ENCODE results near the gene PORCN. TPM values are rescaled to one million over a fixed set of nuclear protein-coding genes. Genes with fewer than 3 reads are reported as not detected.
"Not testable (repeated sequence)": the region's sequence is repeated elsewhere in the genome, so short reads cannot be mapped to it uniquely, and the experiment has no call there.

PORCN gene
- total RNA-seq, 2 donors from 2014 or later = 13.3 to 18.0 TPM

DNA sequence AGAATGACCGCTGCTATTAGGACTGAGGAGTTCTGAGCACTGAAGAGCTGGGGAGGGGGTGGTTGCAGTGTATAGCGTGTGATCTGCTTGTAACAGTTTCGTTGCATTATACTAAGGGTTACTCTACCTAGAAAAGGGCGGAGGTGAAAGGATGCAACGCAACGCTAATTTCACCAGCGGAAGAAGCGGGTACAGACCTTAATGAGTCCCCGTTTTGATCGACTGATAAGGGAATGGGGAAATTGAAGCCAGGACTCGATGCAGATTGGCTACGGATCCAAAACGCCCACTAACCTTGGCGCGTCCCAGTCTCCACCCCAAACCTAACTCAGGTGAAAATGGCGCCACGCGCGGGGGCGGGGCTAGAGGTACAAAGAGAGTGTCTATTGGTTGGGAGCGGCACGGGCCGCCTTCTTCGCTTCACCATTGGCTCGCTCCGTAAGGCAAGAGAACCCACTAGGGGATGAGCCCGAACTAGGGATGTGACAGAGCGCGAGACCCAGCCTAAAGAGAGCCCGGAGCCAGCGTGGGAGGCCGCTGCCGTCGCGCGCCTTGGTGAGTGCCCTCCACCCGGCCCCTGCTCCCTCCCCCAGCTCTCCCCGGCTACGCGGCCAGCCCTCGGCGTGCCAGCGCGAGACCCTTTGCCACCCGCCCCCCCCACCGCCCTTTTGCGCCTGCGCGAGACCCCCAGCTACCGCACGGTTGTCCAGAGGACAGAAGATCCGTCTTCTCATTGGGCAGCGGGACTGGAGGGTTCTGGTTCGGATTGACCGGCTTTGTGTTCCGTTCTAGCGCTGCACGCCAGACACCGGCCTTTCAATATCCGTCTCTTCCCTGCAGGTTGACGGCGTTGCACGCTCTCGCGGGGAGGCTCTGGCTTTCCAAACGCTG lies 12.8 kb downstream of the PORCN start, which contains the start of gene EBP:
TSS of gene EBP (plus strand) at position 456 of the 891 bp plus-strand sequence. CDS start 1,964 bp downstream, outside the sequence.
- no peaks in the 10 kb centered on the region for H3K9me3 ChIP-seq (ENCODE audit: control insufficient read depth, low read length, poor library complexity, severe bottlenecking)
- Mint-ChIP-seq H3K27ac (peak within 1 kb of the TSS; percentile 95), H3K27me3 (no peaks in the 10 kb centered on the region), H3K4me3 (peak within 1 kb of the TSS; percentile 86), H3K36me3 (ENCODE audit: low read depth) (peaks cover 3% of the 10 kb centered on the region), H3K4me1 (peaks cover 18% of the 10 kb centered on the region)
- peak; percentile 96 for ATAC-seq
- peak; percentile 83 to 90 (median 89) for DNase-seq

DNA sequence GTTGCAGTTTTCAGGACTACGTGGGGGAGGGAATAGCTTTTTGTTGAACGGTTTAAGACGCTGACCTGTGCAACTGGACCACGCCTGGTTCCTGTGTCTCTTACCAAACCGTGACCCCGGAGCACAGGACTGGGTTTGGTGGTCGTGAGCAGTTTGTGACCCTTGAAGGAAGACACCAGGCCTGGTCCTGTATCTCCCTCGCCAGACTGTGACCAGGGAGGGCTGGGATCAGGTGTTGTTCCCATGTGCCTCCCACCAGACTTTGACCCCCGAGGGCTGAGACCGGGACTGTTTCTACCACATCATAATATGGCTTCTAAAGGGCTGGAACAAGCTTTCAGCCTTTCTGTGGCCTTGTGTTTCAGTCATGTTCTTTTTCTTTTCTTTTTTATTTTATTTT lies 13.5 kb downstream of the PORCN start:
- DNase-seq (no peak), ATAC-seq (no peak)
- no peaks in the 10 kb centered on the region for H3K9me3 ChIP-seq (ENCODE audit: control insufficient read depth, low read length, poor library complexity, severe bottlenecking)
- H3K36me3 Mint-ChIP-seq (ENCODE audit: low read depth) = peaks cover 4% of the 10 kb centered on the region
- peaks cover 14% of the 10 kb centered on the region for H3K4me1 Mint-ChIP-seq
- H3K4me3 Mint-ChIP-seq = peak overlapping the region; percentile 86
- peak overlapping the region; percentile 95 for H3K27ac Mint-ChIP-seq
- H3K27me3 Mint-ChIP-seq = no peaks in the 10 kb centered on the region

DNA sequence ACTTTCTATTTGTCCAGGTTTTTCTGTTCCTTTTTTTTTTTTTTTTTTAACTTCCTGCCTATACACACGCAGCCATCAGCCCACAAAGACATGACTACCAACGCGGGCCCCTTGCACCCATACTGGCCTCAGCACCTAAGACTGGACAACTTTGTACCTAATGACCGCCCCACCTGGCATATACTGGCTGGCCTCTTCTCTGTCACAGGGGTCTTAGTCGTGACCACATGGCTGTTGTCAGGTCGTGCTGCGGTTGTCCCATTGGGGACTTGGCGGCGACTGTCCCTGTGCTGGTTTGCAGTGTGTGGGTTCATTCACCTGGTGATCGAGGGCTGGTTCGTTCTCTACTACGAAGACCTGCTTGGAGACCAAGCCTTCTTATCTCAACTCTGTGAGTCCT lies 14.9 kb downstream of the PORCN start:
- DNase-seq (no peak), ATAC-seq (no peak)
- H3K9me3 ChIP-seq (ENCODE audit: control insufficient read depth, low read length, poor library complexity, severe bottlenecking) = no peaks in the 10 kb centered on the region
- H3K36me3 Mint-ChIP-seq (ENCODE audit: low read depth) = peaks cover 6% of the 10 kb centered on the region
- no peak overlapping the region for H3K27ac Mint-ChIP-seq
- peak overlapping the region; percentile 74 for H3K4me3 Mint-ChIP-seq
- H3K27me3 Mint-ChIP-seq = no peaks in the 10 kb centered on the region
- H3K4me1 Mint-ChIP-seq = peaks cover 14% of the 10 kb centered on the region

DNA sequence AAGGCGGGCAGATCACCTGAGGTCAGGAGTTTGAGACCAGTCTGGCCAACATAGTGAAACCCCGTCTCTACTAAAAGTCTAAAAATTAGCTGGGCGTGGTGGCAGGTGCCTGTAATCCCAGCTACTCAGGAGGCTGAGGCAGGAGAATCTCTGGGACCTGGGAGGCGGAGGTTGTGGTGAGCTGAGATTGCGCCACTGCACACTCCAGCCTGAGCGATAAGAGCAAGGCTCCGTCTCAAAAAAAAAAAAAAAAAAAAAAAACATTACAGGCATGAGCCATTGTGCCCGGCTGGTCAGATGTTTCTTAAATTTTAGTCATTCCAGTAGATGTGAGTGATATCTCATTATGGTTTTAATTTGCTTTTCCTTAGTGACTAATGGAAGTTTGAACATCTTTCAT lies 17.1 kb downstream of the PORCN start:
- H3K4me1 Mint-ChIP-seq; H3K27ac Mint-ChIP-seq; H3K36me3 Mint-ChIP-seq (ENCODE audit: low read depth); H3K27me3 Mint-ChIP-seq; DNase-seq; H3K9me3 ChIP-seq (ENCODE audit: control insufficient read depth, low read length, poor library complexity, severe bottlenecking); H3K4me3 Mint-ChIP-seq; ATAC-seq: not testable (repeated sequence)

GRCh38 chrX:48530736-48531135 lies 21.9 kb downstream of the PORCN start:
- peaks cover 6% of the 10 kb centered on the region for H3K36me3 Mint-ChIP-seq (ENCODE audit: low read depth)
- ATAC-seq (no peak), DNase-seq (no peak)
- peaks cover 8% of the 10 kb centered on the region for H3K4me1 Mint-ChIP-seq
- no peaks in the 10 kb centered on the region for H3K27me3 Mint-ChIP-seq
- H3K9me3 ChIP-seq (ENCODE audit: control insufficient read depth, low read length, poor library complexity, severe bottlenecking) = no peaks in the 10 kb centered on the region
- H3K4me3 Mint-ChIP-seq = no peak overlapping the region
- no peak overlapping the region for H3K27ac Mint-ChIP-seq

- H3K27ac Mint-ChIP-seq = peak overlapping the region; percentile 72
- H3K27me3 Mint-ChIP-seq = no peaks in the 10 kb centered on the region
- H3K4me1 Mint-ChIP-seq = peaks cover 8% of the 10 kb centered on the region
- H3K36me3 Mint-ChIP-seq (ENCODE audit: low read depth) = peaks cover 5% of the 10 kb centered on the region
- no peak for DNase-seq
- H3K4me3 Mint-ChIP-seq = peak overlapping the region; percentile 25
- peak; percentile 33 for ATAC-seq
- H3K9me3 ChIP-seq (ENCODE audit: control insufficient read depth, low read length, poor library complexity, severe bottlenecking) = no peaks in the 10 kb centered on the region
These were observed 22.7 kb downstream of the PORCN start for GRCh38 chrX:48531358-48531959.

- Mint-ChIP-seq H3K27me3 (no peaks in the 10 kb centered on the region), H3K4me3 (no peak overlapping the region), H3K4me1 (peaks cover 8% of the 10 kb centered on the region), H3K27ac (peak overlapping the region; percentile 72), H3K36me3 (ENCODE audit: low read depth) (peaks cover 2% of the 10 kb centered on the region)
- H3K9me3 ChIP-seq (ENCODE audit: control insufficient read depth, low read length, poor library complexity, severe bottlenecking) = no peaks in the 10 kb centered on the region
- ATAC-seq (no peak), DNase-seq (no peak)
These were observed 23.4 kb downstream of the PORCN start for GRCh38 chrX:48532161-48532560.

DNA sequence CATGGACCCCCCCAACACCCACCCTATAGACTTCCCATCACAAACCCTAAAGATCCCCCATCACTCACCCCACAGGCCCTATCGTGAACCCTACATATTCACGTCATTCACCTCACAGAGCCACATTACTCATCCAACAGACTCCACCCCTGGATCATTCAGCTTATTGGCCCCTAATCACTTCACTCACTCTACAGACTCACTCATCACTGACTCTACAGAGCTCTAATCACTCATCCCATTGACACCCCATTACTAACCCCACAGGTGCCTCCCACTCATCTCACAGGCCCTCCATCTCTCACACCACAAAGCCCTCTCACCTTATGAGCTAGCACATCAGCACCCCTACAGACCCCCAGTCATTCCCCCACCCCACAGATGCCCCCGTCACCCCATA lies 24.4 kb downstream of the PORCN start:
- Mint-ChIP-seq H3K4me3 (no peak overlapping the region), H3K27ac (no peak overlapping the region), H3K36me3 (ENCODE audit: low read depth) (peaks cover 2% of the 10 kb centered on the region), H3K4me1 (peaks cover 8% of the 10 kb centered on the region), H3K27me3 (no peaks in the 10 kb centered on the region)
- ATAC-seq = no peak
- DNase-seq = no peak
- H3K9me3 ChIP-seq (ENCODE audit: control insufficient read depth, low read length, poor library complexity, severe bottlenecking) = no peaks in the 10 kb centered on the region

DNA sequence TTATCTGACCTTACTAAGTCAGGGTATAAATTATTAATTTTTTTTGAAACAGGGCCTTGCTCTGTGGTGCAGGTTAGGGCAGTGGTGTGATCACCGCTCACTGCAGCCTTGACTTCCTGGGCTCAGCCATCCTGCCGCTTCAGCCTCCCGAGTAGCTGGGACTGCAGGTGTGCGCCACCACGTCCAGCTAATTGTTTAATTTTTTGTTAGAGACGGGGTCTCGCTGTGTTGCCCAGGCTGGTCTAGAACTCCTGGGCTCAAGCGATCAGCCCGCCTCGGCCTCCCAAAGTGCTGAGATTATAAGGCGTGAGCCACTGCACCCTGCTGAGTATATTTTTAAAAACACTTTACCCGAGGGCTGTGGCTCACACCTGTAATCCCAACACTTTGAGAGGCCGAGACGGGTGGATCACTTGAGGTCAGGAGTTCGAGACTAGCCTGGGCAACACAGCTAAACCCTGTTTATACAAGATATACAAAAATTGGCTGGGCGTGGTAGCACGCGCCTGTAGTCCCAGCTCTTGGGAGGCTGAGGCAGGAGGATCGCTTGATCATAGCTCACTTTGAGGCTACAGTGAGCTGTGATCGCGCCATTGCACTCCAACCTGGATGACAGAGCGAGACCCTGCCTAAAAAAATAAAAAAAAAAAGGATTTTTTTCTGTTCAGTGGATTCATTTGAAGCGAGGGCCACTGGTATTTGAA lies 30.0 kb downstream of the PORCN start:
- Mint-ChIP-seq H3K27me3 (no peaks in the 10 kb centered on the region), H3K36me3 (ENCODE audit: low read depth) (no peaks in the 10 kb centered on the region), H3K27ac (peak overlapping the region; percentile 86), H3K4me3 (no peak overlapping the region), H3K4me1 (peaks cover 16% of the 10 kb centered on the region)
- no peak for DNase-seq
- no peak for ATAC-seq
- H3K9me3 ChIP-seq (ENCODE audit: control insufficient read depth, low read length, poor library complexity, severe bottlenecking) = no peaks in the 10 kb centered on the region

DNA sequence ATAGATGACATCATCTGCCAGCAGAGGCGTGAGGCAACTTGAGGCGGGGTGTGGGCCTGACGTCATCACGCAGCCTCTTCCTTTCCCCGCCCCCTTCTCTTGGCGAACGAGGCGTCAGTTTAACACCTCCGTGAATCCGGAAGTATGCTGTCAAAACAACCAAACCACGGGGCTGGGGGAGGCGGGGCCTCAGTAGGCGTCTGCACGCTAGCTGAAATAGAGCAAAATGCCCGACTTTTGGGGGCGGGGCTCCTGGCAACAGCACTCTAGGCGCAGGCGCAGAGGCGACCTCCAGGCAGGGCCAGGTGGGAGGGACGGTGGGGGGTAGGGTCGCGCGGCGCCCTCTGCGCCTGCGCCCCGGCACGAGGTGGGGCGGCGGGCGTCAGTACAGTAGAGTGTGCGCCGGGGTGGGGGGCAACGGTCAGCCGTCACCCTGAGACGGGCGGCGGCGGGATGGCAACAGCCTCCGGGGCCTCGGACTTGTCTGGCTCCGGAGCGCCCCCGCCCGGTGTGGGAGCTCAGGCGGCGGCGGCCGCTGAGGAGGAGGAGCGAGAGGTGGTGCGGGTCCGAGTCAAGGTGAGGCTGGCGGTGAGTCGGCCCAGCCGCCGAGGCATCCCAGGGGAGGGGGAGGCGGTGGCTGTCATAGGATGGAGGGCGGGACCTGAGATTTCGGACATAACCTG lies 30.7 kb downstream of the PORCN start, which contains the start of gene TBC1D25:
TSS of gene TBC1D25 (plus strand) at position 370 of the 683 bp plus-strand sequence. CDS start at position 454, 84 bp downstream.
- Mint-ChIP-seq H3K27me3 (no peaks in the 10 kb centered on the region), H3K4me3 (peak within 1 kb of the TSS; percentile 89), H3K36me3 (ENCODE audit: low read depth) (no peaks in the 10 kb centered on the region), H3K4me1 (peaks cover 16% of the 10 kb centered on the region), H3K27ac (peak within 1 kb of the TSS; percentile 86)
- DNase-seq (peak; percentile 89 to 95 (median 93)), ATAC-seq (peak; percentile 89)
- no peaks in the 10 kb centered on the region for H3K9me3 ChIP-seq (ENCODE audit: control insufficient read depth, low read length, poor library complexity, severe bottlenecking)

DNA sequence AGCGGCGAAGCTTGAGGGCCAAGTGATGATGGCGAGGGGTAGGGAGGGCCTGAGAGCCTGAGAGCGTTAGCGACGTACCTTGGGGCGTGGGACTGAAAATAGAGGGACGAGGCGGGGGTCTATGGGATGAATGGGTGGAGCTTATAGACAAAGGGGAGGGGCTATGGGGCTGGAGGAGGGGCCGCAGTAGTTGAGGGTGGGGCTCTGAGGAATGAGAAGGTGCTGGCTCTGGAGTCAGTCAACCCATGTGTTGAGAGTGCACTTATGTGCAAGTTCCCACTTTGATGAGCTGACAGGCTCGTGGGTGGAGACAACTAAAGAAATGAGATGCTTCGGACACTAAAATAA lies 31.2 kb downstream of the PORCN start:
- Mint-ChIP-seq H3K4me3 (peak overlapping the region; percentile 89), H3K27me3 (no peaks in the 10 kb centered on the region), H3K4me1 (peaks cover 16% of the 10 kb centered on the region), H3K36me3 (ENCODE audit: low read depth) (no peaks in the 10 kb centered on the region), H3K27ac (peak overlapping the region; percentile 86)
- peak; percentile 59 for ATAC-seq
- DNase-seq = peak; percentile 22 to 51 (median 23)
- no peaks in the 10 kb centered on the region for H3K9me3 ChIP-seq (ENCODE audit: control insufficient read depth, low read length, poor library complexity, severe bottlenecking)

GRCh38 chrX:48540480-48540879 lies 31.7 kb downstream of the PORCN start:
- H3K4me1 Mint-ChIP-seq = peaks cover 16% of the 10 kb centered on the region
- no peaks in the 10 kb centered on the region for H3K27me3 Mint-ChIP-seq
- peak overlapping the region; percentile 89 for H3K4me3 Mint-ChIP-seq
- no peaks in the 10 kb centered on the region for H3K36me3 Mint-ChIP-seq (ENCODE audit: low read depth)
- H3K27ac Mint-ChIP-seq = peak overlapping the region; percentile 86
- ATAC-seq (no peak), DNase-seq (no peak)
- H3K9me3 ChIP-seq (ENCODE audit: control insufficient read depth, low read length, poor library complexity, severe bottlenecking) = no peaks in the 10 kb centered on the region

Measured in T-helper 17 cell (primary cell).